Fibroblast of the aortic adventitia (primary cell): Measurements from ENCODE around the gene CAMTA1. TPM values are rescaled to one million over a fixed set of nuclear protein-coding genes. Genes with fewer than 3 reads are reported as not detected.

Experiments
- DNase-seq: peaks from one replicate; pipeline ENCODE4 v3.0.0-alpha.2; 2010; ENCODE audit warnings: low read depth
- H3K4me3 ChIP-seq: 2 replicates; pipeline ENCODE4 v1.5.1; 2011; ENCODE audit warnings: low read depth, mild to moderate bottlenecking, control low read depth, low read length, moderate library complexity
- total RNA-seq: library from RNA; depleted of rRNA; stranded (reverse); fragments of >200 nt; gene quantifications from 2 replicates; pipeline ENCODE4 v1.2.3, GENCODE V29; 2012; ENCODE audit warnings: low replicate concordance
- TF ChIP-seq, protein P1 (sequence below): IDR thresholded peaks from 2 replicates; pipeline ENCODE4 v1.5.1; 2011; ENCODE audit warnings: mild to moderate bottlenecking, low read length, control low read depth, inconsistent platforms; ENCODE audit not compliant: insufficient read depth

The CAMTA1 gene
- total RNA-seq, 1 donor = 91.9 TPM

DNA sequence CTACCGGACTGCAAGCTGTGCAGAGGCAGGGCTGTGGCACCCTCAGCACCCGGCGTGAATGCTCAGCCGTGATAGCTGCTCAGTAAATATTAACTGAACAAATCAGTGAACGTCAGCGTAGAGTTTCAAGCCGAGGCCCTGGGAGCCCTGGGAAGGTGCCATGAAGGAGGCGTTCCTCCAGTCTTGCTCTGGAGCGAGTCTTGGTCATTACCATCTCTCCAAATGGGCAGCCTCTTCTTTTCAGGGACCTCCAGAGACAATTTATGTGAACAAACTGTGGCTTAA lies 449.2 kb downstream of the CAMTA1 start:
- no peak overlapping the region for H3K4me3 ChIP-seq
- TF ChIP-seq, protein P1, sequence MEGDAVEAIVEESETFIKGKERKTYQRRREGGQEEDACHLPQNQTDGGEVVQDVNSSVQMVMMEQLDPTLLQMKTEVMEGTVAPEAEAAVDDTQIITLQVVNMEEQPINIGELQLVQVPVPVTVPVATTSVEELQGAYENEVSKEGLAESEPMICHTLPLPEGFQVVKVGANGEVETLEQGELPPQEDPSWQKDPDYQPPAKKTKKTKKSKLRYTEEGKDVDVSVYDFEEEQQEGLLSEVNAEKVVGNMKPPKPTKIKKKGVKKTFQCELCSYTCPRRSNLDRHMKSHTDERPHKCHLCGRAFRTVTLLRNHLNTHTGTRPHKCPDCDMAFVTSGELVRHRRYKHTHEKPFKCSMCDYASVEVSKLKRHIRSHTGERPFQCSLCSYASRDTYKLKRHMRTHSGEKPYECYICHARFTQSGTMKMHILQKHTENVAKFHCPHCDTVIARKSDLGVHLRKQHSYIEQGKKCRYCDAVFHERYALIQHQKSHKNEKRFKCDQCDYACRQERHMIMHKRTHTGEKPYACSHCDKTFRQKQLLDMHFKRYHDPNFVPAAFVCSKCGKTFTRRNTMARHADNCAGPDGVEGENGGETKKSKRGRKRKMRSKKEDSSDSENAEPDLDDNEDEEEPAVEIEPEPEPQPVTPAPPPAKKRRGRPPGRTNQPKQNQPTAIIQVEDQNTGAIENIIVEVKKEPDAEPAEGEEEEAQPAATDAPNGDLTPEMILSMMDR = no peak
- no peak for DNase-seq

DNA sequence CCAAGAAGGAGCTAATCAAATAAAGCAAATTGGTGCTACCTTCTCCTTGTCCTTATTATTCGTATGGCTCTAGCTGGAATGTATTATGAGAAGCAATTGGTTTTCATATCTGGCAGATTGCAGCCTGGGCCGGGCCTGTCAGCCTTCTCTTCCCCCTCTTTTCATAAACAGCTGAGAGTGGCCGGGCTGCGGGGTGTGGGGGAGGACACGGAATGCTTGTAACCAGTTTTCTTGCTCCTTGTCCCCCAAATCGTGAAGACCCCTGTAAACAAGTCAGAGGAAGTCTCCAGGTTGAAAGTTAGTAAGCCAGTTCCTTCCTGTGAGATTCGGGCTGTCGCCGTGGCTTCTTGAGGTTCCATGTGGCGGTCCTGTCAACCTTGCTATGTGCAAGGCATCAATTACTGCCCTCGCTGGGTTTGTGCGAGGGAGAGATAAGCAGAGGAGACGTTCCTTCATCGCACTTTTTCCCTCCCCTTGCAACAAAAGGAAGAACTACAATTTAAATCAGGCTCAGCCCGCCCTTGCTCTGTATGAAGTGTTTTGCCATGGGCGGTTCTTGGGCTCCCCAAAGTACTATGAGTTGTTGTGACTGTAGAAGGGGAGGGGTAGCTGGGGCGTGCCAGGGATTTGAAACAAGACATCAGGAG lies 450.7 kb downstream of the CAMTA1 start:
- DNase-seq = no peak

DNA sequence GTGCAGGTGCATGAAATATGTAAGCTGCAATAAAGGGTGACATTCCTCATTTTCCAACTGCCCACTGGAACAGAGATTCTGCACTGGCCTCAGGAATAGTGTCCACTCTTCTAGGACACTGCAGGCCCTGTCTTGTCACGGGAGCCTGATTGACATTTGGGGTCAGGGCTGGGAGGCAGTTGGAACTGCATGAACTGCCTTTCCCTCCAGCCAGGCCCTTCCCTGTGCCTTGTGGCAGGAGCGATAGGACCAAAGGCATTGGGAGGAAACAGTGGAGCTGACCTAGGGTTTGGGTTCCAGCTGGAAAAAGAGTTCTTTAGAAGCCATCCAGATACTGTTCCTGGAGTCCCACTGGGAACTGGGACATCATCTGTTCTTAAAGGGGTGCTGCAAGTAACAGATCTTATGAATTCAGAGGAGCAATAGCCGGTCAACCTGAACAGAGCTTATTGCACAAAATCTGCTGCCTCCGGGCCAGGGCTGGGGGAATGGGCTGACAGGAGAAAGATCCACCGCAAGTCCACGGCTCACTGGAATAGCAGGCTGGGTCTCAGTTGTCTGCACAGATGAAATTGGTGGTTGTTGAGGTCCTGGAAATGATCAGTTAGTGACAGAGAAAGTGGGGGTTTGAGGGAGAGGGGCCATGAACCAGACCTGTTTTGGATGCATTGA lies 451.7 kb downstream of the CAMTA1 start:
- TF ChIP-seq, protein P1 = no peak

More for the DNA sequence above, 450.7 kb downstream of the CAMTA1 start:
- no peak overlapping the region for H3K4me3 ChIP-seq
- TF ChIP-seq, protein P1 = no peak

DNA sequence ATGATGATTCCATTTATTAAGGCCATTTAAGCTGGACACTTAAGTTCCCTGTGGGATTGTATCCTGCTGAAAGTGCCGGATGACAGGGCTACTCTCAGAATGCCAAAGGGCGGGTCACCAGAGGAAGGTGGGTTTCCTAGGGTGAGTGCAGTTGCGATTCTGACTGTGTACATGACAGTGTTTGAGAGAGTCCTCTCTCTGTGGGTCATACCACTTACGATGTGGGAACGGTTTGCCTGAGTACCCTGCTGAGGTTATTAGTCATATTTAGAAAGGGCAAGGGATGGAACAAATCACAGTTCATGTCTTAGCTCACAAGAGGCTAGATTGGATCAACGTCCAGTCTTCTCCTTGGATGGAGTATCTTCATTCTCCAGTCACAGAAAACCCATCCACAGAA lies 461.9 kb downstream of the CAMTA1 start:
- no peak overlapping the region for H3K4me3 ChIP-seq
- TF ChIP-seq, protein P1 = no peak
- DNase-seq = no peak

More for the DNA sequence above, 451.7 kb downstream of the CAMTA1 start:
- H3K4me3 ChIP-seq = no peak overlapping the region
- no peak for DNase-seq

DNA sequence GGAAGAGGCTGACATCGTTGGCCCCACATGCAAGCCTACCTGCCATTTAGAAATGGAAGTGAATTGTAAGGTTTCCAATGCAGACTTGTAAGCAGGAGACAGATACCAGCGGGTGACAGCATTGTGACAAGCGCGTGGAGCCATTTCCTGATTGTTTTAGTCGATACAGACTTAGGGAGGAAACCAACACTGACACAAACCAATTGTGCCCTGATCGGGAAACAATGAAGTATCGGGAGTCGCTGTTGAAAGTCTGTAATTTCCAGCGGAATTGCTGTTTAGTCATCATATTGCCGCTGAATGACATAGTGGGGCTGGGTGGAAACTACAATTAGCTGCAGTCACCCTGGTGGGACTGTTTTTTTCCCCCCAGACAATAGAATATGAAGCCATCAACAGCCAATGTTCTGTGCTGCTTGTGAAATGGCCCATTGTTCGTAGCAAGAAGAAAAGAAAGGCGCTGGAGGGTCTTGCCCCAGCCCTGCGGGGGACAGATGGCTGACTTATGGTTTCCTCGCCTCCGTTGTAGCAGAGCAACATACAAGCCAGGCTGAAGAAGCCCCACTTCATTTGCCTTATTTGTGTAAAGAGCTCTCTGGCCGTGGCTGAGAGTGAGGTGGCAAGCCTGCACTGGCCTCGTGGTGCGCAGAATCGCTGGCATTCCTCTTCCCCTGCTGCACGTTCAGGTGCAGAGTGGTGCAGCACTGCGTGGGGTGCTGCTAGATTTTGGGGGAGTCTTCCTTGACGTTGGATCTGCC lies 462.7 kb downstream of the CAMTA1 start:
- H3K4me3 ChIP-seq = no peak overlapping the region
- DNase-seq = no peak
- TF ChIP-seq, protein P1 = no peak

DNA sequence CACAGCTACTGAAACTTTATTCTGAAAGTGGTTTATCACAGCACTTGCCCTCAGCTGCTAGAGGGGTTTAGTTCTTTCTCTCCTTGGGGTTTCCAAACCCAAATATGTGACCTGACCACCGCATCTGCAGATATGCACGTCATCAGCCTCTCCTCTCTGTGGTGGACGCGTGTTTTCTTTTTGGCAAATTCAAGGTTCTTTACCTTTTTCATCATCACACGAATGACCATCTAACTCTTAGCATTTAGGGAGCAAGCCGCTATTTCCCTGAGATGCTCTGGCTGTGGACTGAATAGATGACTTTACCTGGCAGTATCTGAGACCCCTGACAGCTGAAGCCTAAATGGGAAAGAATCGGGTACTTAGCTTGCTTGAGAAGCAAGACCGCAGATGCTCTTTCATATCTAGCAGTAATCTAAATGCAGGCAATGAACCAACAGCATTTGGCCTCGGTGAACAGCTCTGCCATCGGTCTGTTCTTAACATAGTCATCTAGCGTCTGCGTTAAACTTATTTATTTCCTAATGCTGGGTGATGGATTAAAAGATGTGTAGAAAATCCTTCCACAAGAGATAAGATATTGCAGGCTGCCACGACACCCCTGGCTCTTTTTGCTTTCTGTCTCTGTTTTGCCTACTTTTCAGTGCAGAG lies 463.4 kb downstream of the CAMTA1 start:
- H3K4me3 ChIP-seq = no peak overlapping the region
- TF ChIP-seq, protein P1 = no peak
- no peak for DNase-seq
